ENCODE data around the gene EIF1. TPM values are rescaled to one million over a fixed set of nuclear protein-coding genes. Genes with fewer than 3 reads are reported as not detected.

EIF1 gene
- total and polyA plus RNA-seq, 2 experiments from 2014 or later, result 285 to 726 TPM

GRCh38 chr17:41659427-41660212 is 29.1 kb upstream of the EIF1 start:
- no peaks in the 10 kb centered on the region for H3K4me1 ChIP-seq (ENCODE audit: low read depth)
- TF ChIP-seq CTCF (IDR thresholded peaks at IDR 0.05; ENCODE audit: low read depth, low read length), result no peak
- DNase-seq (ENCODE audit: low read depth in 1 of 2, low spot score in 1 of 2), result no peak
- H3K36me3 ChIP-seq, result no peaks in the 10 kb centered on the region
- no peaks in the 10 kb centered on the region for H3K27me3 ChIP-seq
- H3K9me3 ChIP-seq (ENCODE audit: low read depth), result no peaks in the 10 kb centered on the region
- no peak overlapping the region for H3K27ac ChIP-seq
- no peak overlapping the region for H3K4me3 ChIP-seq

DNA sequence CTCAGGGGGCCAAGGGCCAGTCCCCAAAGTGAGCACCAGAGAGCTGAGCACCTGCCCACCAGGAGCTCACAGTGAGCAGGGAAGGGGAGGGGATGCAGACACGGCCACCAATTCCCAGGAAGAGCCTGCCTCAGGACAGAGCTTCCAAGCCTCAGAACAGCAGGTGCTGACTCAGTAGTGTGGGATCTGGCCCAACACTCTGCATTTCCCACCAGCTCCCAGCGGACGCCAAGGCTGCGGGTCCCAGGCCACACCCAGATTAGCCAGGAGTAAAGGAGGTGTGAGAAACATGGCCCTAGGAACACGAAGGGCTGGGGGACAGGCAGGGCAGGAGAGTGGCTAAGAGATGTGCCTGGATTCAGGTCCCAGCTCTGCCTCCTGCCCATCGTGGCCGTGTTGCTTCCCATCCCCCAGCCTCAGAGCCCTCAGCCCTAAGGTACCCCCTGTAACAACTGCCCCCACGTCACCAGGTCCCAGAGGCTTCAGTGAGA is 28.4 kb upstream of the EIF1 start:
- Histone ChIP-seq H3K36me3 (no peaks in the 10 kb centered on the region), H3K4me1 (ENCODE audit: low read depth) (no peaks in the 10 kb centered on the region), H3K9me3 (ENCODE audit: low read depth) (no peaks in the 10 kb centered on the region), H3K27me3 (no peaks in the 10 kb centered on the region), H3K4me3 (no peak overlapping the region), H3K27ac (no peak overlapping the region)
- TF ChIP-seq CTCF (IDR thresholded peaks at IDR 0.05; ENCODE audit: low read depth, low read length), result no peak
- DNase-seq (ENCODE audit: low read depth in 1 of 2, low spot score in 1 of 2), result no peak

- Histone ChIP-seq H3K27me3 (no peaks in the 10 kb centered on the region), H3K9me3 (ENCODE audit: low read depth) (no peaks in the 10 kb centered on the region), H3K27ac (no peak overlapping the region), H3K4me1 (ENCODE audit: low read depth) (peaks cover 5% of the 10 kb centered on the region), H3K4me3 (no peak overlapping the region), H3K36me3 (no peaks in the 10 kb centered on the region)
- no peak for DNase-seq (ENCODE audit: low read depth in 1 of 2, low spot score in 1 of 2)
- TF ChIP-seq CTCF (IDR thresholded peaks at IDR 0.05; ENCODE audit: low read depth, low read length), result no peak
These were observed 25.1 kb upstream of the EIF1 start for GRCh38 chr17:41663451-41664171.

GRCh38 chr17:41664172-41664457 is 24.6 kb upstream of the EIF1 start:
- TF ChIP-seq CTCF (IDR thresholded peaks at IDR 0.05; ENCODE audit: low read depth, low read length), result no peak
- no peaks in the 10 kb centered on the region for H3K9me3 ChIP-seq (ENCODE audit: low read depth)
- H3K27ac ChIP-seq, result no peak overlapping the region
- no peak overlapping the region for H3K4me3 ChIP-seq
- no peak for DNase-seq (ENCODE audit: low read depth in 1 of 2, low spot score in 1 of 2)
- H3K27me3 ChIP-seq, result no peaks in the 10 kb centered on the region
- peaks cover 5% of the 10 kb centered on the region for H3K4me1 ChIP-seq (ENCODE audit: low read depth)
- no peaks in the 10 kb centered on the region for H3K36me3 ChIP-seq

DNA sequence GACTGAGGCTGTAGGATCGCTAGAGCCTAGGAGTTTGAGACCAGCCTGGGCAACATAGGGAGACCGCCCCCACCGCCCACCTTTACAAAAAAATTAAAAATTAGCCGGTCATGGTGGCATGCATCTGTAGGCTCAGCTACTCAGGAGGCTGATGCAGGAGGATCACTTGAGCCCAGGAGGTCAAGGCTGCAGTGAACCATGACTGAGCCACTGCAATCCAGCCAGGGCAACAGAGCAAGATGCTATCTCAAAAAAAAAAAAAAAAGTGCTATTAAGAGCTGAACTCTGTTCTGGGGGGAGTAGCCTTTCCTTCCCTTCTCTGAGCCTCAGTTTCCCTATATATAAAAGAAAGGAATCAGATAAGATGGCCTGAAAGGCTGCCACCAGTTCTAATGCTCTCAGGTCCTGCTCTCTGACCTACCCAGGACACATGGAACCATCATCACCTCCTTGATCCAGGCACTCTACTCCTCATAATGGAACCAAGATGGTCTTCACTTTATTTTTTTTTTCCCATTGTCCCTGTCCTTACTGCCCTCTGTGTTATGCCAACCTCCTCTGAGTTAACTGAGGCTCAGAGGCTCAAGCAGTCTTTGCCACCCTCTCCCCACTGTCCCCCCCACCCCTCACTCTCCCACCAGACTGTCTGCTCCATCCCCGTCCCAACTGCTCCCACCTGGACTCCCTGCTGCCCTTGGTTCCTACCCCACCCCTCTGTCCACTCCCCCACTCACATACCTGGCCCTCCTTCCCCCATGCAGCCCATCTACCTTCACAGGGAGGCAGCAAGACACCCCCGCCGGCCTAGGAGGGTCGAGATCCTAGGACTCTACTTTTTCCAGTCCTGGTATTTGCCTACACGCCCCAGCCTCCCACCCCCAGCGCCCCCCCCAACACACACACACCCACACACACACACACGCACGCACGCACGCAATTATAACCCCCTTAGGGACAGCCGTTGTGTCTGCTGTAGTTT is 23.8 kb upstream of the EIF1 start:
- H3K27ac ChIP-seq, result no peak overlapping the region
- H3K9me3 ChIP-seq (ENCODE audit: low read depth), result no peaks in the 10 kb centered on the region
- peak in 1 of 2 donors; percentile 30 for DNase-seq (ENCODE audit: low read depth in 1 of 2, low spot score in 1 of 2)
- H3K4me1 ChIP-seq (ENCODE audit: low read depth), result peaks cover 5% of the 10 kb centered on the region
- no peaks in the 10 kb centered on the region for H3K27me3 ChIP-seq
- TF ChIP-seq CTCF (IDR thresholded peaks at IDR 0.05; ENCODE audit: low read depth, low read length), result no peak
- H3K36me3 ChIP-seq, result no peaks in the 10 kb centered on the region
- H3K4me3 ChIP-seq, result no peak overlapping the region
